OCI-LY3 (cell line): ENCODE measurements around the gene PIK3C2G.

ENCODE experiments used
- CTCF ChIP-seq: fragments of 200-600, 300-600 bp; sonication (generic); IDR thresholded peaks from 2 replicates; pipeline ENCODE4 v1.5.1; 2014; ENCODE audit warnings: antibody characterized with exemption, low read length, low read depth
- EZH2phosphoT487 ChIP-seq: fragments of 200-600 bp; shearing (Covaris generic); IDR thresholded peaks from 2 replicates; pipeline ENCODE4 v1.6.1; 2018; ENCODE audit warnings: antibody characterized with exemption, mixed run types, low read depth

DNA sequence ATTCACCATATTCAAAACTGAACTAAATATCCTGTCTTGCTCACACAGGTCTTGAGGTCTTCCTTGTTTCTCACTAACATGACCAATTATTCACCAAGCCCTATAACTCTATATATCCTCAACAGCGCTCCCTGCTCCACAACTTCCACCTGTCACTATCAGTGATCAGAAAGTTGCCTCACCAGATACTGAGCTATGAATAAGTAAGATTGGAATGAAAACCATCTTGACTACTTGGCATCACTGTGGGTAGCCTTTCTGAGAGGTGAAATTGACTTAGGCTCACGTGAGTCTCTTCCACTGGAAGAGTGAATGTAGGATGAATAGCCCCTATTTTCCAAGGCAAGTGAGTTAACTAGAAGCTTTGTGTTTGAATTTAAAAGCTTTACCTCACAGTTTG is 167.1 kb downstream of the PIK3C2G start:
- TF ChIP-seq CTCF (no peak), EZH2phosphoT487 (no peak)
